NCI-H2171 treated with DMSO at 0.1 percent for 48 hours (cell line): ENCODE results near the gene IGFBP3.

Experiments used
- DNase-seq: peaks from one replicate; lab custom pipeline; 2025; lab: John Stamatoyannopoulos, UW

Gene IGFBP3

DNA sequence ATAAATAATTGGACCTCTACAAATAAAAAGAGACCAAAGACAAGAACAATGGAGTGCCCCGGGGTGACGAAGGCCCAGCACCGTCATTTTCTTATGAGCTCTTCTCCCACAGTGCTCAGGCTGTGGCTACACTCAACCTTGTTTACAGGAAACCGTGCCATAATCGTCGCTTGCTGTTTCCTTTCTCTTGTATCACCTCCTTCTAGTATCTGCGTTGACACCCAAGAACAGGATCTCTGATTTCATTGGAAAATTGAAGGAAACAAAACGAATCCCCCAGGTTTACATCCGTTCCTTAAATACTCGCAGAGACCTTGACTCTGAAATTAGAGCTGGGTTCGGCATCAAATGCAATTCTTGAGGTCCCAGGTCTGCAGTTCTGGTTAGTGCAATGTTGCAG lies 1.7 kb upstream of the IGFBP3 start:
- DNase-seq, result no peak

GRCh38 chr7:45921699-45922519 lies 837 bp upstream of the IGFBP3 start:
- DNase-seq, result no peak

GRCh38 chr7:45921381-45921698 lies 268 bp upstream of the IGFBP3 start:
- no peak for DNase-seq

GRCh38 chr7:45919993-45920459 lies 1.0 kb downstream of the IGFBP3 start:
- no peak for DNase-seq

GRCh38 chr7:45919231-45919784 lies 1.8 kb downstream of the IGFBP3 start:
- no peak for DNase-seq

- no peak for DNase-seq
Measured at GRCh38 chr7:45918556-45918955, 2.5 kb downstream of the IGFBP3 start.

GRCh38 chr7:45917658-45918057 lies 3.4 kb downstream of the IGFBP3 start:
- DNase-seq, result peak; percentile 65

DNA sequence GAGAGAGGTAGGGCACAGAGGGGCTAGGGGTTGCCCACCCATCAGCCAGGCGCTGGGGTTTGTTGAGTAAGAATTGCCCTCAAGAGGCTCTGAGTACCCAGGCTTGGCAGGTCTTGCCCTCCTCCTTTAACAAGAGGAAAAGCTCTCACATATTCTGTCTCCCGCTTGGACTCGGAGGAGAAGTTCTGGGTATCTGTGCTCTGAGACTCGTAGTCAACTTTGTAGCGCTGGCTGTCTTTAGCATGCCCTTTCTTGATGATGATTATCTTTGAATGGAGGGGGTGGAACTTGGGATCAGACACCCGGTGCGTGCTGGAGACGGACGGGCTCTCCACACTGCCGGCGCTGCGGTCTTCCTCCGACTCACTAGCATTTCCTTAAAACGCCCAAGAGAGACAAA lies 4.0 kb downstream of the IGFBP3 start:
- no peak for DNase-seq

GRCh38 chr7:45915606-45916005 lies 5.5 kb downstream of the IGFBP3 start:
- DNase-seq, result no peak

DNA sequence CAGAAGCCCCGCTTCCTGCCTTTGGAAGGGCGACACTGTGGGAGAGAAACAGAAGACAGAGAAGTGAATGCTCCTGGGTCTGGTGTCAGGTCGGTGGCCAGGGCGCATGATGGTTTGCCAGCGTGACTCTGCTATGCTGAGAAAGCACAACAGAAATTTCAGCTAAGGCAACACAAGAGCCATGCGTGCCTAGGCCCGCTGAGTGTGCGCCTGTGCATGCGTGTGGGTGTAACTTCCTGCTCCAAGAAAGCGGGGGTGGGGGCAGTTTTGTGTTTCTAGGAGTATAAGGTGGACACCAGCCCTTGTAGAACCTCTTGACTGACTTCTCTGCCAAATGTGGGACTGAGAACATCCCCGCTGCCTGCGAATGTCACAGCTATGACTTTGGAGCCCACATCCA lies 6.2 kb downstream of the IGFBP3 start:
- no peak for DNase-seq

DNA sequence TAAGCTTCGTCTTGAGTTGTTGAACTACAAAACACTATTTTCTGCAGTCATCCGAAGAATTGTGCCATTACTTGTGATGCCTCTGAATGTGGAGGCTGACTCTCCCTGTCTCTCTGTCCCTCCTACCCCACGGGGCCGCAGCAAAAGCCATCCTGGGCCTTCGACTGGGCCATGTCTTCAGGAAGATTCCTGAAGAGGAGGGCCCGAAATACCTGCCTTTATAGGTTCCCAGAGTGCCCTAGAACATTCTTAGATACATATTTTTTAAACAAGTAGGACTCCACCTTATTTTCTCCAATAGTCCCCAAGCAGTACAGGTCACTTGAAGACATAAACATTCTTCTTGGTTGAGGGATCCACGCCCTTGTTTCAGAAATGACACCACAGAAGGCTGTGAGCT lies 8.1 kb downstream of the IGFBP3 start:
- DNase-seq, result no peak

DNA sequence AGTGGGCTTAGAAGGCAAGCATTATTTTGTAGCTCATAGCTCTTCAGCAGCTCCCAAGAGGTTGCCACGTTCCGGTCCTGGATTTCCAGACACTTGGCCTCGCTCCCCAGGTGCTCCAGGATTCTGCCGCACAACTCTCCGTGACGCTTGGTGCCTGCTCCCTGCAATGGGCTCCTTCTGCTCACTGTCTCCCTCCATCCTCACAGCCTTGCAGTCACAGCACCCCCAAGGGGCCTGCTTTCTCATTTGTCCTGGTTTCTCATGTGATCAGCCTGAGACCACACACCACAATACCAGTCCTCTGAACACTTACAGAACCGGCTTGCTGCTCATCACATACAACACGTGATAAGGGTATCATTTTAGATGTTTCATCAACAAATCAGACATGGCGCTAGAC lies 9.8 kb downstream of the IGFBP3 start:
- DNase-seq, result no peak

DNA sequence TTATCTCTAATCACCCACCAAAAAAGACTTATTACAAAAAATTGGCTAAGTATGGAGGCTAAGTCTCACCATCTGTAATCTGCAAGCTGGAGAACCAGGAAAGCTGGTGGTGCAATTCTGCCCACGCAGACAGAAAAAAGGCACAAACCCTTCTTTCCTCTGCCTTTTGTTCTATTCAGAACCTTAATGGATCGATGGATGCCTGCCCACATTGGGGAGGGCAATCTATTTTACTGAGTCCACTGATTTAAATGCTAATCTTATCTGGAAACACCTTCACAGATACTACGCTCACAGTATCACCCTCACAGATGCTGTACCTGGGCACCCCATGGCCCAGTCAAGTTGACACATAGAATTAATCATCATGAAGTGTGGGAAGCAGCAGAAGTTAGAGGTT lies 10.2 kb downstream of the IGFBP3 start:
- no peak for DNase-seq

GRCh38 chr7:45909561-45909960 lies 11.5 kb downstream of the IGFBP3 start:
- no peak for DNase-seq

- DNase-seq, result no peak
Measured at GRCh38 chr7:45902820-45903219, 18.3 kb downstream of the IGFBP3 start.

GRCh38 chr7:45901566-45901965 lies 19.5 kb downstream of the IGFBP3 start:
- no peak for DNase-seq

GRCh38 chr7:45898222-45898621 lies 22.9 kb downstream of the IGFBP3 start:
- no peak for DNase-seq

DNA sequence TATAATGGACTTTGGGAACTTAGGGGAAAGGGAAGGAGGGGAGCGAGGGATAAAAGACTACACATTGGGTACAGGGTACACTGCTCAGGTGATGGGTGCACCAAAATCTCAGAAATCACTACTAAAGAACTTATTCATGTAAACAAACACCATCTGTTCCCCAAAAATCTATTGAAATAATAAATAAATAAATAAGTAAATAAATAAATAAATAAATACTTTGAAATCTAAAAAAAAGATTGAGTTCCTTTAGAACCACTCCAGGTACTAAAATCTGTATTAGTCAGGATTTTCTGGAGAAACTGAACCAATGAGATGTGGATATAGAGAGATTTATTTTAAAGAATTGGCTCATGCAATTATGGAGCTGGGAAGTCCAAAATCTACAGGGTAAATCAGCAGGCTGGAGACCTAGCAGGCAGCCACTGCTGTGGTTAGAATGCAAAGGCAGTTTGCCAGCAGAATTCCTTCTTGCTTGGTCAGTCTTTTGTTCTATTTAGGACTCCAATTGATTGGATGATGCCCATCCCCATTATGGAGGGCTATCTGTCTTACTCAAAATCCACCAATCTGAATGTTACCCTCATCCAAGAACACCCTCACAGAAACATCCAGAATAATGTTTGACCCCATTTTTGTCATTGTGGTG lies 23.9 kb downstream of the IGFBP3 start:
- DNase-seq, result no peak

DNA sequence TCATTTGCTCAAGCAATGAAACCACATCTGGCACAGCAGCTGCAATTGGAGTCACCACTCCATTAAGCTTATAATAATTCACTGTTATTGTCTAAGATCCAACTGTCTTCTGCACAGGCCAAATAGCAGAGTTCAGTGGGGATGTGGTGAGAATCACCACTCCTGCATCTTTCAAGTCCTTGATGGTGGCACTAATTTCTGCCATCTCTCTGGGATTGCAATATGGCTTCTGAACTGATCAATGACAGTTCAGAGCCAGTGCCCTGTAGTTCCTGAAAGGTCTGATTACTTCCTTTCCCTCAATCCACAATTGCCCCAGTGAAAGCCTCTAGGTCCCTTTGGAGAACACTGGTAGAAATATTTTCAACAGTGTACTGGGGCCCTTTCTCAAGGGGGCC lies 26.4 kb downstream of the IGFBP3 start:
- DNase-seq, result no peak

- no peak for DNase-seq
Measured at GRCh38 chr7:45893996-45894664, 26.9 kb downstream of the IGFBP3 start.

DNA sequence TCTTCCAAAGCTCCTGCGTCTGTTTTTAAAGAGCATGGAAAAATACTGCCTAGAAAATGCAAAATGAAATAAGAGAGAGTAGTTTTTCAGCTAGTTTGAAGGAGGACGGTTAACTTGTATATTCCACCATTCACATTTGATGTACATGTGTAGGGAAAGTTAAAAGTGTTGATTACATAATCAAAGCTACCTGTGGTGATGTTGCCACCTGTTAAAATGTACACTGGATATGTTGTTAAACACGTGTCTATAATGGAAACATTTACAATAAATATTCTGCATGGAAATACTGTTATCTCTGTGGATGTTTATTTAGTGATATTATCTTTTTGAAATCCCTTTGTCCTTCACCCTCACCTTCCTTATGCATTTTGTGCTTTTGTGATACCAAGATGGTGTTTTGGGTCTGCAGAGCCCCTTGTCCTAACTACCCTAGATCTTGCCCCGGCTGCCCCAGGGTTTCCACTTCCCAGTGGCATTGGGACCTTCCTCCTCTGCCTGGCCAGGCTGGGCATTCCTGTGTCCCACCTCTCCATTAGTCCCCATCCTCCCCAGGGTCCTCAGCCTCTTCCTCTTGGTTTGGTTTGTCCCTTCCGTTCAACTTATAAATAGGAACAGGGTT lies 27.6 kb downstream of the IGFBP3 start:
- no peak for DNase-seq

- DNase-seq, result no peak
Measured at GRCh38 chr7:45892407-45893035, 28.6 kb downstream of the IGFBP3 start.
